Pancreas (tissue), 10 donors: ENCODE results near the gene DLG4. TPM values are rescaled to one million over a fixed set of nuclear protein-coding genes. Genes with fewer than 3 reads are reported as not detected.

Experiments
- ATAC-seq, 4 donors: fragments of 200-7000 bp; cut with Tn5 transposase; one replicate each; pipeline versions ENCODE4 v1.8.0 to v1.9.1; 2020; ENCODE audit warnings: mild to moderate bottlenecking in 4 of 4, moderate library complexity in 4 of 4
- DNase-seq, 6 donors: peaks; one replicate each; pipeline ENCODE4 v3.0.0-alpha.2; 2020
- FAIRE-seq: peaks from 2 replicates; lab custom pipeline; 2012; peaks lifted over from hg19 to GRCh38; lab: Jason Lieb, UNC
- H3K27ac ChIP-seq, 4 donors: fragments of 200-600 bp; sonication (generic); 1 replicate in 3 of 4; 2 replicates in 1 of 4; pipeline versions ENCODE4 v1.5.0 to v1.8.0; 2020
- H3K27me3 ChIP-seq, 4 donors: fragments of 200-600 bp; one replicate each; pipeline ENCODE4 v1.8.0; 2021
- H3K36me3 ChIP-seq, 3 donors: fragments of 200-600 bp; sonication (generic) in 1 of 3; one replicate each; pipeline versions ENCODE4 v1.5.0 to v1.8.0; 2020 to 2021
- H3K4me1 ChIP-seq, 3 donors: fragments of 200-600 bp; one replicate each; pipeline ENCODE4 v1.8.0; 2021
- H3K4me3 ChIP-seq, 4 donors: fragments of 200-600 bp; sonication (generic) in 2 of 4; one replicate each; pipeline versions ENCODE4 v1.5.0 to v1.8.0; 2020 to 2021
- H3K9me3 ChIP-seq, 4 donors: fragments of 200-600 bp; one replicate each; pipeline ENCODE4 v1.8.0; 2021
- WGBS, 2 donors: extraction: QIAGEN DNeasy Blood & Tissue Kit; methylation state at CpG; one replicate each; pipeline ENCODE4 v1.1.7; 2013; 5-methylcytosine and 5-hydroxymethylcytosine counted together
- intact Hi-C, 3 donors: fragments of 100-400 bp; cut with DNase I; formaldehyde crosslinking; loops; one replicate each; pipeline versions ENCODE4 v1.11.1 to v1.14.2; 2022
- polyA plus RNA-seq, 2 donors: library from polyadenylated mRNA; stranded (reverse); fragments of 200-250 nt; gene quantifications; one replicate each; pipeline ENCODE4 v1.2.3, GENCODE V29; 2013
- total RNA-seq, 6 donors: library from RNA; stranded (reverse); fragmentation: NEBNext Ultra II Directional in 4 of 6; extraction: Animal tissue kit (Norgen Biotek cat#: 25700) in 4 of 6; gene quantifications; one replicate each; pipeline versions ENCODE4 v1.2.1 to v1.2.4, GENCODE V29; 2021 to 2023
- TF ChIP-seq, protein P1 (sequence below), 4 donors: fragments of 200-600 bp; sonication (generic) in 3 of 4; IDR thresholded peaks; one replicate each; pipeline versions ENCODE4 v1.5.0 to v1.8.0; 2021; ENCODE audit warnings: antibody characterized with exemption in 4 of 4
- donor health status: healthy with polysubstance abuse.
- donor health status: DM: no; HTN: no; CAD: no; lungs with moderate emphysema.
- donor health status: DM: no; HTN: no; CAD: no.
- donor health status: control.
- donor health status: control.
- donor health status: Bipolar disorder and iron deficiency.
- donor health status: DM: yes; HTN: yes; CAD: no.
- donor health status: DM: no; HTN: no; CAD: no.
- donor health status: DM: no; HTN: no; CAD: no.
- donor health status: DM: yes; HTN: yes; CAD: no.

The DLG4 gene
- total and polyA plus RNA-seq, 8 donors, result 2.8 to 19.8 (median 7.8) TPM

DNA sequence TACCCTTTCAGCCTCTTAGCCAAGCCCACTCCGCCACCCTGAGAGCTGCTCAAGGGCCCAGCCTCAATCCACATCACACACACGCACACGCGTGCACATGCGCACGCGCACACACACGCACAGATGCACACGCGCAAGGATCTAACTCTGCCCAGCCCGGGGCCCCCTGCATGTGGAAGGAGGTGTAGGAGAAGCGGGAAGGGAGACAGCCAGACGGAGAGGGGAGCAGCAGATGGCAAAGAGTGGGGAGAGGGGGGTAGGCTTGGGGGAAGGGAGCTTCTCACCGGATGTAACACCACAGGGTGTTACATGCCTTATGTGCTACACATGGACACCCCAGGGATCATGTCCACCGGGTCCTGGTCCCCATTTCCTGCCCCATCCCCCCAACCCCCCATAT lies 15.3 kb downstream of the DLG4 start:
- Histone ChIP-seq H3K4me3 (no peak overlapping the region), H3K4me1 (no peaks in the 10 kb centered on the region), H3K27ac (no peak overlapping the region), H3K27me3 (no peaks in the 10 kb centered on the region), H3K36me3 (no peaks in the 10 kb centered on the region), H3K9me3 (no peaks in the 10 kb centered on the region)
- ATAC-seq (peak in 3 of 4 donors; percentile 6 to 36 (median 32)), FAIRE-seq (no peak), DNase-seq (peak in 2 of 6 donors; percentile 33 to 71)
- intact Hi-C loops, result no loop called here
- TF ChIP-seq, protein P1, sequence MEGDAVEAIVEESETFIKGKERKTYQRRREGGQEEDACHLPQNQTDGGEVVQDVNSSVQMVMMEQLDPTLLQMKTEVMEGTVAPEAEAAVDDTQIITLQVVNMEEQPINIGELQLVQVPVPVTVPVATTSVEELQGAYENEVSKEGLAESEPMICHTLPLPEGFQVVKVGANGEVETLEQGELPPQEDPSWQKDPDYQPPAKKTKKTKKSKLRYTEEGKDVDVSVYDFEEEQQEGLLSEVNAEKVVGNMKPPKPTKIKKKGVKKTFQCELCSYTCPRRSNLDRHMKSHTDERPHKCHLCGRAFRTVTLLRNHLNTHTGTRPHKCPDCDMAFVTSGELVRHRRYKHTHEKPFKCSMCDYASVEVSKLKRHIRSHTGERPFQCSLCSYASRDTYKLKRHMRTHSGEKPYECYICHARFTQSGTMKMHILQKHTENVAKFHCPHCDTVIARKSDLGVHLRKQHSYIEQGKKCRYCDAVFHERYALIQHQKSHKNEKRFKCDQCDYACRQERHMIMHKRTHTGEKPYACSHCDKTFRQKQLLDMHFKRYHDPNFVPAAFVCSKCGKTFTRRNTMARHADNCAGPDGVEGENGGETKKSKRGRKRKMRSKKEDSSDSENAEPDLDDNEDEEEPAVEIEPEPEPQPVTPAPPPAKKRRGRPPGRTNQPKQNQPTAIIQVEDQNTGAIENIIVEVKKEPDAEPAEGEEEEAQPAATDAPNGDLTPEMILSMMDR (IDR thresholded peaks at IDR 0.05), result no peak
- 70 to 84% methylated on average over 15 of the region's 15 CpGs for WGBS, 2 donors

DNA sequence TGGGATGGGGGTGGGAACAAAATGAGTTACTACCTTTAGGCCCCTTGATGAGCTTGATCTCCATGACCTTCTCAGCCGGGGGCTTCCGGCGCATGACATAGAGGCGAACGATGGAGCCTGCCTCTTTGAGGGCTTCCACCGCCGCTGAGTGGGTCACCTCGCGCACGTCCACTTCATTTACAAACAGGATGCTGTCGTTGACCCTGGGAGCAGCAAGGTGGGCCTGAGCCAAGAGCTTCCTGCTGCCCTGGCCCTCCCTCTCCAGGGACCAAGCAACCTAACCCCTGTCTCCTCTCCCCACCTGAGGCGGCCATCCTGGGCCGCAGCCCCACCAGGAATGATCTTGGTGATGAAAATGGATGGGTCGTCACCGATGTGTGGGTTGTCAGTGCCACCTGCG lies 16.2 kb downstream of the DLG4 start:
- FAIRE-seq (no peak), ATAC-seq (no peak), DNase-seq (peak in 3 of 6 donors; percentile 15 to 55 (median 24))
- TF ChIP-seq, protein P1 (IDR thresholded peaks at IDR 0.05), result no peak
- Histone ChIP-seq H3K4me1 (no peaks in the 10 kb centered on the region), H3K4me3 (no peak overlapping the region), H3K36me3 (no peaks in the 10 kb centered on the region), H3K27ac (no peak overlapping the region), H3K27me3 (no peaks in the 10 kb centered on the region), H3K9me3 (no peaks in the 10 kb centered on the region)
- 93% methylated on average over 13 to 16 of the region's 16 CpGs for WGBS, 2 donors
- intact Hi-C loops, result no loop called here

DNA sequence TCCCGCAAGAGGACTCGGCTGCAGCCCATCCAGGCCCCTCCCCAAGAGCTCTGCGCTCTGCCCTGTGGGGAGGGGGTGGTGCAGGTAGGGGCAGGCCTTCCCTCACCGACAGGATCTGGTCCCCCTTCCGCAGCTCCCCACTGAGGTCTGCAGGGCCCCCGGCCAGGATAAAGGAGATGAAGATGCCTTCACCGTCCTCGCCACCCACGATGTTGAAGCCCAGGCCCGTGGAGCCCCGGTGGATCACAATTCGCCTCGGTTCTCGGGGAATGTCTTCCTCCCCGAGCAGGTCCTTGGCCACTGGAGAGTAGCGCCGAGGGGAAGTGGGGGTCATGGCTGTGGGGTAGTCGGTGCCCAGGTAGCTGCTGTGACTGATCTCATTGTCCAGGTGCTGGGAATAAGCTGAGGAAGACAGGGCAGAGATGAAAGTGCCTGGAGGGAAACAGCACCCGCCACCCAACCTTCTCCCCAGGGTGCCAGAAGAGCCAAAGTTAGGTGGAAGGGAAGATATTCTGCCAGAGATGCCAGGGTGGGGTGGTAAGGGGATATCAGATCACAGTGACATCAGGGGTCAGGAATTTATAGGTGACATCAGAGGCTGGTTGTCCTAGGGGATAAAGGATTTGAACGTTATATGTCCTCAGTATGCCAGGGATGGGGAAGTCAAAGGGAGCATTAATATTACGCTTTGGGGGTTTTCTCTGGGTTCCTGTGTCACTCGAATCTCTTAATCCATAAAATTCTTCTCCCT lies 22.8 kb downstream of the DLG4 start:
- no peaks in the 10 kb centered on the region for H3K36me3 ChIP-seq
- ATAC-seq (no peak), FAIRE-seq (no peak), DNase-seq (peak in 1 of 6 donors; percentile 46)
- WGBS, 2 donors, result 85 to 93% methylated on average over 22 of the region's 22 CpGs
- no peak overlapping the region for H3K4me3 ChIP-seq
- no peaks in the 10 kb centered on the region for H3K27me3 ChIP-seq
- no peaks in the 10 kb centered on the region for H3K4me1 ChIP-seq
- intact Hi-C loops, result no loop called here
- H3K27ac ChIP-seq, result no peak overlapping the region
- TF ChIP-seq, protein P1 (IDR thresholded peaks at IDR 0.05), result no peak
- no peaks in the 10 kb centered on the region for H3K9me3 ChIP-seq

DNA sequence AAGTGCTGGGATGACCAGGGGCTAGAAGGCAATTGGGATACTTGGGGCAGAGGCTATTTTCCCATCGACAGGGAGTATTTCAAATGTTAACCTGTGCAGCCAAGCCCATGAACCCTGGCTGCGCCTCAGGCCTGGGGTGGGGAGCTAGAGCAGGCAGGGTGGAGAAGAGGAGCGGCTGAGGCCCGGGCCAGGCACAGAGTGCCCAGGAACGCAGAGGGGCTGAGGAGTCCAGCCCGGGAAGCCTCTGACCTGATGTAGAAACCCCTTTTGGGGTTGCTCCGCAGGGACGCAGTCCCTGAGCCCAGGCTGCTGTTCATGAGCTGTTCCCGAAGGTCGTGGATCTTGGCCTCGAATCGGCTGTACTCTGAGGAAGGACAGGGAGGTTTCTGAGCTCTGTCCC lies 23.7 kb downstream of the DLG4 start:
- intact Hi-C loops, result no loop called here
- H3K4me1 ChIP-seq, result no peaks in the 10 kb centered on the region
- no peaks in the 10 kb centered on the region for H3K27me3 ChIP-seq
- H3K27ac ChIP-seq, result no peak overlapping the region
- TF ChIP-seq, protein P1 (IDR thresholded peaks at IDR 0.05), result no peak
- no peaks in the 10 kb centered on the region for H3K9me3 ChIP-seq
- no peak overlapping the region for H3K4me3 ChIP-seq
- WGBS, 2 donors, result 85 to 88% methylated on average over 12 of the region's 12 CpGs
- peak in 2 of 6 donors; percentile 10 to 30 for DNase-seq
- FAIRE-seq, result no peak
- no peaks in the 10 kb centered on the region for H3K36me3 ChIP-seq
- no peak for ATAC-seq

DNA sequence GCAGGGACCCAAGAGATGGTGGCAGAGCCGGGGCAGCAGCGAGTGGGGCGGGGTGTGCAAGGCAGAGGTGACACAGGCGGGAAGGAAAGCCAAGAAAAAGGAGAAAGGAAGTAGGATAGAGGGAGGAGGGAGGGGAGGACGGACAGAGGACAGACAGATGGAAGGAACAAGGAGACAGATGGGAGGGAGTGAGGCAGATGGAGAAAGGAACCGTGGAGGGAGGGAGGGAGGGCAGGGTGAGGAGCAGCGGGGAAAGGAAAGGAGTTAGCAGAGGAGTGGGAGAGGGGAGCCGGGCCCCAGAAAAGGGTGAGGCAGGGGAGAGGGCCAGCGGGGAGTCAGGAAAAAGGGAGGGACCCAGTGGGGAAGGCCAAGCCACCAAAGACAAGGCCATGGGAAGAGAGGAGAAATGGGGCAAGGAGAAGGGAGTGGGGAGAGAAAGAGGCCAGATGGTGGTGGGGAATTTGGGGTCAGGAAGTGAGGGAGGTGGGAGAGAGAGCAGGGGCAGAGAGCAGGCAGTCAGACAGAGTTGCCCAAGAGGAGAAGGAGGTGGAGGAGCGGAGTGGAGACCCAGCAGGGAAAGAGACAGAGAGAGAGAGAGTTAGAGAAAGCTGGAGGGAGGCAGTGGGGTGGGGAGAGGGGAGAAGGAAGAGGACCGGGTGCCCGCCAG lies 27.2 kb downstream of the DLG4 start:
- H3K27me3 ChIP-seq, result no peaks in the 10 kb centered on the region
- 76 to 80% methylated on average over 12 of the region's 12 CpGs for WGBS, 2 donors
- TF ChIP-seq, protein P1 (IDR thresholded peaks at IDR 0.05), result no peak
- no peaks in the 10 kb centered on the region for H3K4me1 ChIP-seq
- DNase-seq (peak in 1 of 6 donors; percentile 28), ATAC-seq (no peak), FAIRE-seq (no peak)
- no peaks in the 10 kb centered on the region for H3K9me3 ChIP-seq
- intact Hi-C loops, result no loop called here
- no peaks in the 10 kb centered on the region for H3K36me3 ChIP-seq
- H3K4me3 ChIP-seq, result no peak overlapping the region
- H3K27ac ChIP-seq, result no peak overlapping the region
